HFF-Myc (cell line): ENCODE data around the gene ATP6V1B1.

Experiments
- DNase-seq: peaks from one replicate; pipeline ENCODE4 v3.0.0-alpha.2; 2011; ENCODE audit warnings: low read depth; ENCODE audit errors: extremely low read depth
- H3K4me3 ChIP-seq: replicated peaks from 2 replicates; pipeline ENCODE4 v1.5.1; 2011; ENCODE audit warnings: low read depth, mild to moderate bottlenecking, control low read depth, low read length
- TF ChIP-seq, protein P1 (sequence below): IDR thresholded peaks from 2 replicates; pipeline ENCODE4 v1.5.1; 2012; ENCODE audit warnings: mild to moderate bottlenecking, low read depth, low read length, control low read depth; ENCODE audit errors: missing control alignments

ATP6V1B1 gene

DNA sequence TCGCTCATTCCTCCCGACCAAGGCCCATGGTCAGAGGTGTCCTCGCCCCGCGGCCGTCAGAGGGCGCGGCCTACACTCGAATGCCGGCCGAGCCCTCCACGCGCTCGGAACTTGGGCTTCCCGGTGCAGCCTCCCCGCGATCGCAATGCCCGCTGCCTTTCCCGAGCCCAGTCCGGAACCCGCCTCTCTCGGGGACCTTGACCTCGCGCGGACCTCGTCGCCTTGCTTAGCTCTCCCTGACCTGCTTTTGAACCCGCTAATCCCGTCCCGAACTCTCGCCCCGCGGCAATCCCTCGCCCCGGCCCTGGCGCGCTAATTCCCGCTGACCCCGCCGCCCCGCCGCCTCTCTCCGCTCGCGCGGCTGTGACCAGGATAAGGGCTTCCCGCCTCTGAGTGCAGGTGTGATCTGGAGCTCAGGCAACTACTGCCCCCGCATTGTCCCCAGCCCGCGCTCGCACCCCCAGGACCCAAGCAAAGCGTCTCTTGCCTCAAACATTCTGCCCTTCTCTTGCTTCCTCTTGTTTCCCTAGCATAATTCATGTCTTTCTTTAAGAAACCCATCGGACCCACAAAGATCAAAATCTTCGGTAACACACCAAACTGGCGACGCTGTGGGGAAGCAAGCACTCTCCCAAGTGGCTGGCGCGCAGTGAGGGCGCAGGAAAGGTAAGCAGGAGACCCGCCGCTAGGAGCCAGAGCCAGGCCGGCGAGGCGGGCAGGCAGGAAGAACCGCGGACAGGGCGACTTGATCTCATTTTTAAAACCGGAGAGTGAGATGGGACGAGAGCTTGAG lies 46.6 kb upstream of the ATP6V1B1 start:
- no peak overlapping the region for H3K4me3 ChIP-seq
- DNase-seq: no peak
- TF ChIP-seq, protein P1, sequence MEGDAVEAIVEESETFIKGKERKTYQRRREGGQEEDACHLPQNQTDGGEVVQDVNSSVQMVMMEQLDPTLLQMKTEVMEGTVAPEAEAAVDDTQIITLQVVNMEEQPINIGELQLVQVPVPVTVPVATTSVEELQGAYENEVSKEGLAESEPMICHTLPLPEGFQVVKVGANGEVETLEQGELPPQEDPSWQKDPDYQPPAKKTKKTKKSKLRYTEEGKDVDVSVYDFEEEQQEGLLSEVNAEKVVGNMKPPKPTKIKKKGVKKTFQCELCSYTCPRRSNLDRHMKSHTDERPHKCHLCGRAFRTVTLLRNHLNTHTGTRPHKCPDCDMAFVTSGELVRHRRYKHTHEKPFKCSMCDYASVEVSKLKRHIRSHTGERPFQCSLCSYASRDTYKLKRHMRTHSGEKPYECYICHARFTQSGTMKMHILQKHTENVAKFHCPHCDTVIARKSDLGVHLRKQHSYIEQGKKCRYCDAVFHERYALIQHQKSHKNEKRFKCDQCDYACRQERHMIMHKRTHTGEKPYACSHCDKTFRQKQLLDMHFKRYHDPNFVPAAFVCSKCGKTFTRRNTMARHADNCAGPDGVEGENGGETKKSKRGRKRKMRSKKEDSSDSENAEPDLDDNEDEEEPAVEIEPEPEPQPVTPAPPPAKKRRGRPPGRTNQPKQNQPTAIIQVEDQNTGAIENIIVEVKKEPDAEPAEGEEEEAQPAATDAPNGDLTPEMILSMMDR: no peak

- no peak for DNase-seq
- no peak overlapping the region for H3K4me3 ChIP-seq
- TF ChIP-seq, protein P1: no peak
Observed at GRCh38 chr2:70889716-70890037, 46.0 kb upstream of the ATP6V1B1 start.

DNA sequence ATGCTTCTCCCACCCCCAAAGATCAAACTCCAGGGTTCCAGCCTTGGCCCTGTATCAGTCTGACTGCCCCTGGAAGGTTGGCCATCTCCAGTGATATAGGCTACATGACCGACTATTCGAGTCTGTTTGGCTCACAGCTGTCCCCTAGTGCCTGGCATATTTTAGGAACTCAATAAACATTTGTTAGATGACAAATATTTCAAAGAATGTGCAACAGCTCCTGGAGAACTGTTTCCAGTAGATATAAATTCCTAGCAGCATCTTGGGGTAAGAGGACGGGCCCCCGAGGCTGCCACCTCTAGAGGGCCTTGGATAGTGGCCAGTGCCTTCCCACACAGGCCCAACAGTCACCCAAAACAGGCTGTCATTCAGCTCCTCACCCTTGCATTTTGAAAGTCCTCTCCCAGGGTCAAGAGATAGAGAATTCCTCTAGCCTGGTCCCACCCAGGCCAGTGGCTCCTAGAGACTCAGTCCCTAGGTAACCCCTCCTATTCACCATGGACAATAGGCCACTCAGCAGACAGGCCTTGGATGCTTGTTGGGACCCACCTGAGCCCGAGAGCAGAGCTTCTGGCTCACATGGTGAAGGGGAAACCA lies 45.1 kb upstream of the ATP6V1B1 start:
- no peak for DNase-seq
- H3K4me3 ChIP-seq: no peak overlapping the region
- TF ChIP-seq, protein P1: no peak

GRCh38 chr2:70891572-70892357 lies 43.9 kb upstream of the ATP6V1B1 start:
- no peak for DNase-seq
- TF ChIP-seq, protein P1: no peak

DNA sequence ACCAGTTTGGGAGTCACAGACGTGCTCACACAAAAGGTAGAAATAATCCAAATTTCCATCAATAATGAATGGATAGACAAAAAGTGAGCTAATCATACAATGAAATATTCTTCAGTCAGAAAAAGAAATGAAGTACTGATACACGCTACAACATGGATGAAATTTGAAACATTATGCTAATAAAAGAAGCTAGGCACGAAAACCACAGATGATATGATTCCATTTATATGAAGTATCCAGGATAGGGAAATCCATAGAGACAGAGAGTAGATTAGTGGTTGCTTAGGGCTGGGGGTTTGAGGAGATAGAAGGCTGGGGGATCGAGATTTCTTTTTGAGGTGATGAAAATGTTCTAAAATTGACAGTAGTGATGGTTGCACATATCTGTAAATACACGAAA lies 43.0 kb upstream of the ATP6V1B1 start:
- TF ChIP-seq, protein P1: no peak

More at GRCh38 chr2:70891572-70892357, 43.9 kb upstream of the ATP6V1B1 start:
- no peak overlapping the region for H3K4me3 ChIP-seq

DNA sequence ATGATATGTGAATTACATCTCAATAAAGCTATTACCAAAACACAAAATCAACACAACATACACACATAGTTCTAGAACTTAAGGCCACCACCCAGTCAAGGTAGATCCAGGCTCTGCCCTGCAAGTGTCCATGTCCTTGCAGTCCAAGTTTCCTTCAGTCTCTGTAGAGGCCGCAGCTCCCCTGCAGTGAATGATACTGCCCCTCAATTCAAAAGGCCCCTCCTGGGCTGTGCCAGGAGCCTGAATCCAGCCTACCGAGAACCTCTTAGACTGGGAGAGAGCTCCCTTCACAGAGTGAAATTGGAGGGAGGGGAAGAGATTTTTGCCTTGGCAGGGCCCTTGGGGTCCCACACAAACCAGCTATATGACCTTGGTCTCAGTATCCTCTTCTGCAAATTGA lies 42.5 kb upstream of the ATP6V1B1 start:
- H3K4me3 ChIP-seq: no peak overlapping the region
- TF ChIP-seq, protein P1: no peak
- no peak for DNase-seq

More for the DNA sequence above, 43.0 kb upstream of the ATP6V1B1 start:
- no peak overlapping the region for H3K4me3 ChIP-seq
- DNase-seq: no peak
